IMR-90 (cell line): ENCODE results near the gene SGSM2. TPM values are rescaled to one million over a fixed set of nuclear protein-coding genes. Genes with fewer than 3 reads are reported as not detected.

Experiments
- ATAC-seq: fragments of 200-7000 bp; cut with Tn5 transposase; 2 replicates; pipeline ENCODE4 v1.9.1; 2020; ENCODE audit warnings: low read depth, mild to moderate bottlenecking, moderate library complexity
- BruUV-seq: library from RNA; stranded (reverse); fragments of 400-500 nt; replicated peaks from 2 replicates; lab custom pipeline; 2021; lab: Mats Ljungman, UMichigan
- CTCF ChIA-PET: fragments of 300-600 bp; formaldehyde crosslinking; extraction: SDS; loops from one replicate; lab custom pipeline; 2021; ENCODE audit warnings: antibody characterized with exemption; lab: Yijun Ruan, JAX
- POLR2A ChIA-PET: fragments of 300-600 bp; sonication (Branson Sonifier 250); formaldehyde crosslinking; loops from one replicate; lab custom pipeline; 2022; ENCODE audit warnings: antibody characterized with exemption; ENCODE audit not compliant: unreplicated experiment; lab: Charles Lee
- DNase-seq: peaks from one replicate; pipeline ENCODE4 v3.0.0; 2013
- H2AFZ ChIP-seq: replicated peaks from 2 replicates; pipeline ENCODE3; 2013; ENCODE audit warnings: low read length, mild to moderate bottlenecking; ENCODE audit not compliant: poor library complexity
- H2AK5ac ChIP-seq: 2 replicates; pipeline ENCODE4 v1.6.1; 2013; ENCODE audit warnings: low read depth, low read length, inconsistent platforms
- H2AK9ac ChIP-seq: replicated peaks from 2 replicates; pipeline ENCODE3; 2013; ENCODE audit warnings: mild to moderate bottlenecking, low read depth, low read length, moderate library complexity; ENCODE audit not compliant: poor library complexity
- H2BK120ac ChIP-seq: 2 replicates; pipeline ENCODE4 v1.6.1; 2013; ENCODE audit warnings: low read depth, low read length, inconsistent platforms
- H2BK15ac ChIP-seq: 3 replicates; pipeline ENCODE4 v1.6.1; 2013; ENCODE audit warnings: low read depth, low read length, inconsistent platforms
- H2BK20ac ChIP-seq: 2 replicates; pipeline ENCODE4 v1.6.1; 2013; ENCODE audit warnings: low read depth, mild to moderate bottlenecking, inconsistent platforms, low read length, moderate library complexity
- H2BK5ac ChIP-seq: 2 replicates; pipeline ENCODE4 v1.6.1; 2013; ENCODE audit warnings: mild to moderate bottlenecking, low read depth, low read length, inconsistent platforms; ENCODE audit not compliant: poor library complexity, severe bottlenecking
- H3K14ac ChIP-seq: replicated peaks from 2 replicates; pipeline ENCODE4 v1.6.1; 2013; ENCODE audit warnings: low read depth, low read length, inconsistent platforms
- H3K18ac ChIP-seq: 2 replicates; pipeline ENCODE4 v1.6.1; 2013; ENCODE audit warnings: low read depth, low read length, control low read depth
- H3K23ac ChIP-seq: 2 replicates; pipeline ENCODE4 v1.6.1; 2013; ENCODE audit warnings: low read depth, low read length, inconsistent platforms
- H3K27ac ChIP-seq: 2 replicates; pipeline ENCODE4 v1.5.1; 2013; ENCODE audit warnings: mild to moderate bottlenecking, control low read depth, low read length; ENCODE audit not compliant: insufficient read depth
- H3K27me3 ChIP-seq: 2 replicates; pipeline ENCODE4 v1.6.1; 2013; ENCODE audit warnings: low read length; ENCODE audit not compliant: control insufficient read depth, insufficient read depth
- H3K36me3 ChIP-seq: 2 replicates; pipeline ENCODE4 v1.6.1; 2013; ENCODE audit warnings: low read length, mixed read lengths; ENCODE audit not compliant: control insufficient read depth, insufficient read depth
- H3K4ac ChIP-seq: 2 replicates; pipeline ENCODE4 v1.6.1; 2013; ENCODE audit warnings: low read depth, low read length, inconsistent platforms
- H3K4me1 ChIP-seq: 2 replicates; pipeline ENCODE4 v1.6.1; 2013; ENCODE audit warnings: low read length, mixed read lengths; ENCODE audit not compliant: control insufficient read depth, insufficient read depth
- H3K4me2 ChIP-seq: 2 replicates; pipeline ENCODE4 v1.6.1; 2013; ENCODE audit warnings: low read depth, mild to moderate bottlenecking, control low read depth, low read length, moderate library complexity
- H3K4me3 ChIP-seq: 2 replicates; pipeline ENCODE4 v1.5.1; 2013; ENCODE audit warnings: low read depth, mild to moderate bottlenecking, control low read depth, low read length, moderate library complexity; ENCODE audit not compliant: insufficient read depth
- H3K56ac ChIP-seq: 2 replicates; pipeline ENCODE4 v1.6.1; 2013; ENCODE audit warnings: low read length, inconsistent platforms; ENCODE audit not compliant: insufficient read depth; ENCODE audit errors: extremely low read depth
- H3K79me1 ChIP-seq, 2 experiments: 2 replicates each; pipeline ENCODE4 v1.6.1; 2013; ENCODE audit warnings: low read length in 2 of 2, inconsistent platforms in 1 of 2, low read depth in 1 of 2
- H3K9ac ChIP-seq: 2 replicates; pipeline ENCODE4 v1.6.1; 2013; ENCODE audit warnings: low read depth, low read length, control low read depth
- H3K9me1 ChIP-seq: 2 replicates; pipeline ENCODE4 v1.6.1; 2013; ENCODE audit warnings: low read length, inconsistent platforms; ENCODE audit not compliant: insufficient read depth
- H3K9me3 ChIP-seq: 2 replicates; pipeline ENCODE4 v1.6.1; 2013; ENCODE audit warnings: low read length; ENCODE audit not compliant: control insufficient read depth, insufficient read depth
- H4K20me1 ChIP-seq: 2 replicates; pipeline ENCODE4 v1.6.1; 2013; ENCODE audit warnings: low read length, inconsistent platforms; ENCODE audit not compliant: insufficient read depth
- H4K5ac ChIP-seq: 2 replicates; pipeline ENCODE4 v1.6.1; 2013; ENCODE audit warnings: mild to moderate bottlenecking, low read depth, low read length, control low read depth
- H4K8ac ChIP-seq, 2 experiments: 2 replicates each; pipeline ENCODE4 v1.6.1; 2013; ENCODE audit warnings: low read depth in 2 of 2, low read length in 2 of 2, control low read depth in 1 of 2, inconsistent platforms in 1 of 2
- H4K91ac ChIP-seq: 2 replicates; pipeline ENCODE4 v1.6.1; 2013; ENCODE audit warnings: low read depth, low read length, inconsistent platforms; ENCODE audit not compliant: insufficient read depth
- POLR2A ChIP-seq: IDR thresholded peaks from 2 replicates; pipeline ENCODE4 v1.6.1; 2012; ENCODE audit warnings: mild to moderate bottlenecking, low read depth, low read length
- WGBS, 2 experiments: methylation state at CpG; one replicate each; pipeline versions ENCODE4 v1.1.5 to v1.1.7; 2013; ENCODE audit warnings: missing lambda C conversion rate in 2 of 2; ENCODE audit not compliant: insufficient read length in 1 of 2; ENCODE audit errors: extremely low coverage in 2 of 2; 5-methylcytosine and 5-hydroxymethylcytosine counted together
- dilution Hi-C: fragments of 300-500 bp; cut with HindIII; formaldehyde crosslinking; loops from one replicate; pipeline ENCODE4 v1.14.3; 2018; ENCODE audit warnings: low sequenced_read_pairs; ENCODE audit not compliant: unreplicated experiment
- in situ Hi-C: fragments of 300-500 bp; cut with MboI; formaldehyde crosslinking; loops from 3 replicates; pipeline ENCODE4 v1.14.3; 2019; ENCODE audit warnings: low sequenced_read_pairs, inconsistent platforms, mixed read lengths
- intact Hi-C: fragments of 100-400 bp; cut with micrococcal nuclease; formaldehyde crosslinking; loops from 2 replicates; pipeline ENCODE4 v1.10.0; 2022
- polyA plus RNA-seq, 3 experiments: library from polyadenylated mRNA; depleted of rRNA; stranded (reverse); fragments of >200 nt; gene quantifications; 2 replicates each; pipeline ENCODE4 v1.2.3, GENCODE V29; 2012; ENCODE audit warnings: low replicate concordance in 1 of 3
- total RNA-seq: library from RNA; depleted of rRNA; stranded (reverse); fragments of >200 nt; gene quantifications from 2 replicates; pipeline ENCODE4 v1.2.3, GENCODE V29; 2012
- TF ChIP-seq, protein P1 (sequence below): fragments of 150-350 bp; IDR thresholded peaks from 2 replicates; pipeline ENCODE4 v1.6.1; 2017; ENCODE audit warnings: mild to moderate bottlenecking, antibody characterized with exemption, low read length, low read depth

Gene SGSM2
- total and polyA plus RNA-seq, 2 of the 4 experiments (the other 2 are of a cell fraction): 13.6 to 81.2 TPM

DNA sequence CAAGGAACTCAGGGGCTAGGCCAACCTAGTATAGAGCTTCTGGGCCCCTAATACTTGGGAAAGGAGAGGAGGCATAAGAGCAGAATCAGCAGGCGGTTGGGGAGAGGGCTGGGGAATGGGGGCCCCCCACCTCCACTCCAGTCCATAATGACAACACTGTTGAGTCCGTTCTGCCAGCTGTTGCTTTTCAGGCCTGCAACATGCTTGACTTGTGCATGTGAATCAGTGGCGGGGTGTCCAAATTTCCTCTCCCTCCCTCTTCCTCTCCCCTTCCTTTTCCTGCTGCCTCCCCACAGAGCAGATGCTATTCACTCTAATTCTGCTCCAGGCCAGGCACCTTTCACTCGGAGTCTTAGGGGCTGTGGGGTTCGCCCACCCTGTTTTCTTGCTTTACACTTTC, 31.7 kb downstream of the SGSM2 start:
- H3K56ac ChIP-seq: no peak overlapping the region
- CTCF ChIA-PET: interaction anchor here (1.2 kb wide), 1 partner anchor 14 kb away, joined by 3 read pairs; no protein-coding TSS in a partner anchor
- H3K14ac ChIP-seq: no peak overlapping the region
- TF ChIP-seq POLR2A: no peak
- TF ChIP-seq, protein P1, sequence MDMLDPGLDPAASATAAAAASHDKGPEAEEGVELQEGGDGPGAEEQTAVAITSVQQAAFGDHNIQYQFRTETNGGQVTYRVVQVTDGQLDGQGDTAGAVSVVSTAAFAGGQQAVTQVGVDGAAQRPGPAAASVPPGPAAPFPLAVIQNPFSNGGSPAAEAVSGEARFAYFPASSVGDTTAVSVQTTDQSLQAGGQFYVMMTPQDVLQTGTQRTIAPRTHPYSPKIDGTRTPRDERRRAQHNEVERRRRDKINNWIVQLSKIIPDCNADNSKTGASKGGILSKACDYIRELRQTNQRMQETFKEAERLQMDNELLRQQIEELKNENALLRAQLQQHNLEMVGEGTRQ: no peak
- H4K20me1 ChIP-seq: peaks cover 4% of the 10 kb centered on the region; the same call in 1 of the 2 replicates
- in situ Hi-C loops: no loop called here
- DNase-seq (no peak), ATAC-seq (peak; percentile 38)
- H3K27ac ChIP-seq: no peak overlapping the region
- no peak overlapping the region for H3K18ac ChIP-seq
- H2AK5ac ChIP-seq: no peak overlapping the region
- H4K91ac ChIP-seq: no peak overlapping the region
- 33% methylated on average over 1 of the region's 5 CpGs; no CpG with 5 or more reads in 1 of the 2 experiments for WGBS, 2 experiments
- H2AK9ac ChIP-seq: no peak overlapping the region
- POLR2A ChIA-PET: no interaction called here
- H4K8ac ChIP-seq: no peak overlapping the region
- H3K4me1 ChIP-seq: no peaks in the 10 kb centered on the region
- H3K9ac ChIP-seq: no peak overlapping the region
- H4K5ac ChIP-seq: no peak overlapping the region
- no peak overlapping the region for H3K4me3 ChIP-seq
- H2BK20ac ChIP-seq: no peak overlapping the region
- H2BK120ac ChIP-seq: no peak overlapping the region
- no peak overlapping the region for H2BK5ac ChIP-seq
- no peak overlapping the region for H3K4ac ChIP-seq
- no peak overlapping the region for H2BK15ac ChIP-seq
- no peaks in the 10 kb centered on the region for H3K9me1 ChIP-seq
- H3K23ac ChIP-seq: no peak overlapping the region
- dilution Hi-C loops: no loop called here
- H3K4me2 ChIP-seq: no peak overlapping the region
- H3K27me3 ChIP-seq: no peaks in the 10 kb centered on the region
- intact Hi-C loops: no loop called here
- H3K9me3 ChIP-seq: no peaks in the 10 kb centered on the region
- H3K36me3 ChIP-seq: peaks cover 44% of the 10 kb centered on the region
- H2AFZ ChIP-seq: no peak overlapping the region
- no peaks in the 10 kb centered on the region for H3K79me1 ChIP-seq
- BruUV-seq: no TSS peak
